Measurements from ENCODE around the gene IRAK4. TPM values are rescaled to one million over a fixed set of nuclear protein-coding genes. Genes with fewer than 3 reads are reported as not detected.

IRAK4 gene
- total and polyA plus RNA-seq, 5 donors = 4.8 to 12.9 (median 8.7) TPM

DNA sequence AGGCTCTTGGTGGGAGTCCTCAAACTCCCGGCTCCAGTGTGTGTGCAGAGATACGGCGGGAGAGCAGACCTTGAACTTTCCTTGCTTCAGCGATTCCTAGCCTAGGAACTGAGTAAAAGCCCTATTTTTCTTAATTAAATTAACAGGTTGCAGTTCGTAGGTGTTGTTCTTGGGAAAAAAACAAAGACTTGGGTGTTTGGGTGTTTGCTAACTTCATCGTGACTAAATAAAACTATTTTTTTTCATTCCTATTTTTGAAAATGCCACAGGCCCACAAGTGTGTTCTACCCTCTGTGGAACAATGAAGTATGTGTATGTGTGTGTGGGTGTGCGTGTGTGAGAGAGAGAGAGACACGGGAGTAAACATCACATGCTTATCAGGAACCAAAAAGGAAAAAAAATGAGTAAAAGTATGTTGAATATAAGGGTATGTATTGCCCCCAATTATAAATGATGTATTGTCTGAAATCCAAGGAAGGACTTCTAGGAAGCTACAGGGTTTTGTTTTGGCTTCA, 77.8 kb downstream of the IRAK4 start:
- Histone ChIP-seq H3K27ac (ENCODE audit: low read length) (peak overlapping the region; percentile 98), H3K4me1 (ENCODE audit: control insufficient read depth, insufficient read depth, low read length) (no peaks in the 10 kb centered on the region), H3K4me3 (ENCODE audit: low read length) (peak overlapping the region; percentile 78), H3K27me3 (ENCODE audit: control insufficient read depth, insufficient read depth) (no peaks in the 10 kb centered on the region), H3K9me3 (ENCODE audit: control insufficient read depth, low read length) (no peaks in the 10 kb centered on the region)
- ATAC-seq (peak; percentile 52 to 65), DNase-seq (no peak)
- intact Hi-C loops (cut with DNase I) = no loop called here
- under 1% methylated on average over 8 of the region's 8 CpGs for WGBS

Other genes starting within 250 kb of the IRAK4 start
- not detected for gene ADAMTS20, start 206.7 kb upstream of the IRAK4 start, total RNA-seq
- gene ADAMTS20, start 206.7 kb upstream of the IRAK4 start, polyA plus RNA-seq = not detected
- gene PUS7L, start 161 bp upstream of the IRAK4 start, total RNA-seq = 10 to 100 TPM in 1 of 4 donors, 1 to 10 TPM in 3; 8.7 to 11.6 (median 9.3) TPM
- gene PUS7L, start 161 bp upstream of the IRAK4 start, polyA plus RNA-seq = 1.8 TPM
- gene TWF1, start 47.4 kb downstream of the IRAK4 start, total RNA-seq = 10 to 100 TPM; 13.0 to 30.5 (median 20.1) TPM
- 14.3 TPM for gene TWF1, start 47.4 kb downstream of the IRAK4 start, polyA plus RNA-seq
- 10 to 100 TPM; 10.6 to 13.0 (median 11.8) TPM for gene TMEM117, start 77.1 kb downstream of the IRAK4 start, total RNA-seq
- gene TMEM117, start 77.1 kb downstream of the IRAK4 start, polyA plus RNA-seq = 8.0 TPM

Measured in right cardiac atrium (tissue), 5 donors.